Astrocyte of the cerebellum (primary cell): ENCODE data around the gene DPYD.

Experiments used
- DNase-seq: peaks from one replicate; pipeline ENCODE4 v3.0.0-alpha.2; 2011; ENCODE audit warnings: low read depth
- H3K4me3 ChIP-seq: 2 replicates; pipeline ENCODE4 v1.5.1; 2011; ENCODE audit warnings: mild to moderate bottlenecking, low read depth, low read length, moderate library complexity
- in situ Hi-C: cut with HindIII; loops from 2 replicates; pipeline ENCODE4 v1.10.0; 2017; ENCODE audit warnings: low sequenced_read_pairs
- TF ChIP-seq, protein P1 (sequence below): IDR thresholded peaks from 2 replicates; pipeline ENCODE4 v1.5.1; 2012; ENCODE audit warnings: low read length, low read depth, moderate library complexity, mild to moderate bottlenecking; ENCODE audit errors: missing control alignments

The DPYD gene

GRCh38 chr1:97332716-97333115 is 588.1 kb downstream of the DPYD start:
- no peak overlapping the region for H3K4me3 ChIP-seq
- in situ Hi-C loops = no loop called here
- DNase-seq = peak; percentile 38
- TF ChIP-seq, protein P1, sequence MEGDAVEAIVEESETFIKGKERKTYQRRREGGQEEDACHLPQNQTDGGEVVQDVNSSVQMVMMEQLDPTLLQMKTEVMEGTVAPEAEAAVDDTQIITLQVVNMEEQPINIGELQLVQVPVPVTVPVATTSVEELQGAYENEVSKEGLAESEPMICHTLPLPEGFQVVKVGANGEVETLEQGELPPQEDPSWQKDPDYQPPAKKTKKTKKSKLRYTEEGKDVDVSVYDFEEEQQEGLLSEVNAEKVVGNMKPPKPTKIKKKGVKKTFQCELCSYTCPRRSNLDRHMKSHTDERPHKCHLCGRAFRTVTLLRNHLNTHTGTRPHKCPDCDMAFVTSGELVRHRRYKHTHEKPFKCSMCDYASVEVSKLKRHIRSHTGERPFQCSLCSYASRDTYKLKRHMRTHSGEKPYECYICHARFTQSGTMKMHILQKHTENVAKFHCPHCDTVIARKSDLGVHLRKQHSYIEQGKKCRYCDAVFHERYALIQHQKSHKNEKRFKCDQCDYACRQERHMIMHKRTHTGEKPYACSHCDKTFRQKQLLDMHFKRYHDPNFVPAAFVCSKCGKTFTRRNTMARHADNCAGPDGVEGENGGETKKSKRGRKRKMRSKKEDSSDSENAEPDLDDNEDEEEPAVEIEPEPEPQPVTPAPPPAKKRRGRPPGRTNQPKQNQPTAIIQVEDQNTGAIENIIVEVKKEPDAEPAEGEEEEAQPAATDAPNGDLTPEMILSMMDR = no peak

DNA sequence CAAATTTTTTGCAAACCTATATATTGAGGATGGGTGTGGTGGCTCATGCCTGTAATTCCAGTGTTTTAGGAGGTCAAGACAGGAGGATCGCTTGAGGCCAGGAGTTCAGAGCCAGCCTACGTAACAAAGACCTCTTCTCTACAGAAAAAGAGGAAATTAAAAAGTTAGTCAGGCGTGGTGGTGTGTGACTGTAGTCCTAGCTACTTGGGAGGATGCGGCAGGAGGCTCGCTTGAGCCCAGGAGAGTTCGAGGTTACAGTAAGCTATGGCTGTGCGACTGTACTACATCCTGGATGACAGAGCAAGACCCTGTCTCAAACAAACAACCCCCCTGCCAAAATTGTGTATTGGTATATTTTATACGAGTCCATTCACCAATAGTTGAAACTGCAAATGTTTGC is 589.7 kb downstream of the DPYD start:
- in situ Hi-C loops = no loop called here

GRCh38 chr1:97314685-97315084 is 606.1 kb downstream of the DPYD start:
- H3K4me3 ChIP-seq = no peak overlapping the region
- no peak for DNase-seq
- TF ChIP-seq, protein P1 = no peak
- in situ Hi-C loops = no loop called here

More for the DNA sequence above, 589.7 kb downstream of the DPYD start:
- no peak overlapping the region for H3K4me3 ChIP-seq
- TF ChIP-seq, protein P1 = no peak
- no peak for DNase-seq

- TF ChIP-seq, protein P1 = no peak
- no peak overlapping the region for H3K4me3 ChIP-seq
- no peak for DNase-seq
- in situ Hi-C loops = no loop called here
Measured at GRCh38 chr1:97308131-97308530, 612.7 kb downstream of the DPYD start.

GRCh38 chr1:97307568-97307967 is 613.3 kb downstream of the DPYD start:
- no peak for DNase-seq
- TF ChIP-seq, protein P1 = no peak
- in situ Hi-C loops = no loop called here

GRCh38 chr1:97307151-97307550 is 613.7 kb downstream of the DPYD start:
- in situ Hi-C loops = no loop called here
- H3K4me3 ChIP-seq = no peak overlapping the region
- DNase-seq = no peak
- TF ChIP-seq, protein P1 = no peak

More at GRCh38 chr1:97307568-97307967, 613.3 kb downstream of the DPYD start:
- H3K4me3 ChIP-seq = no peak overlapping the region

GRCh38 chr1:97306504-97306903 is 614.3 kb downstream of the DPYD start:
- TF ChIP-seq, protein P1 = no peak
- no peak overlapping the region for H3K4me3 ChIP-seq
- in situ Hi-C loops = no loop called here
- DNase-seq = no peak
